Measurements from ENCODE around the gene SPOPL.

- TF ChIP-seq, protein P1, sequence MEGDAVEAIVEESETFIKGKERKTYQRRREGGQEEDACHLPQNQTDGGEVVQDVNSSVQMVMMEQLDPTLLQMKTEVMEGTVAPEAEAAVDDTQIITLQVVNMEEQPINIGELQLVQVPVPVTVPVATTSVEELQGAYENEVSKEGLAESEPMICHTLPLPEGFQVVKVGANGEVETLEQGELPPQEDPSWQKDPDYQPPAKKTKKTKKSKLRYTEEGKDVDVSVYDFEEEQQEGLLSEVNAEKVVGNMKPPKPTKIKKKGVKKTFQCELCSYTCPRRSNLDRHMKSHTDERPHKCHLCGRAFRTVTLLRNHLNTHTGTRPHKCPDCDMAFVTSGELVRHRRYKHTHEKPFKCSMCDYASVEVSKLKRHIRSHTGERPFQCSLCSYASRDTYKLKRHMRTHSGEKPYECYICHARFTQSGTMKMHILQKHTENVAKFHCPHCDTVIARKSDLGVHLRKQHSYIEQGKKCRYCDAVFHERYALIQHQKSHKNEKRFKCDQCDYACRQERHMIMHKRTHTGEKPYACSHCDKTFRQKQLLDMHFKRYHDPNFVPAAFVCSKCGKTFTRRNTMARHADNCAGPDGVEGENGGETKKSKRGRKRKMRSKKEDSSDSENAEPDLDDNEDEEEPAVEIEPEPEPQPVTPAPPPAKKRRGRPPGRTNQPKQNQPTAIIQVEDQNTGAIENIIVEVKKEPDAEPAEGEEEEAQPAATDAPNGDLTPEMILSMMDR (conservative IDR thresholded peaks at IDR 0.05; ENCODE audit: low read depth, low read length) = no peak
- no peak for TF ChIP-seq MXI1 (IDR thresholded peaks at IDR 0.05; ENCODE audit: borderline replicate concordance, low read depth, low read length)
- no peak for TF ChIP-seq RCOR1 (IDR thresholded peaks at IDR 0.05; ENCODE audit: insufficient replicate concordance, low read length)
- no peak for TF ChIP-seq CEBPB (IDR thresholded peaks at IDR 0.05; ENCODE audit: low read depth, low read length)
- no peak for TF ChIP-seq ELK1 (IDR thresholded peaks at IDR 0.05; ENCODE audit: borderline replicate concordance, low read depth, low read length)
- TF ChIP-seq RAD21 (IDR thresholded peaks at IDR 0.05; ENCODE audit: low read length) = no peak
Observed at GRCh38 chr2:138496096-138496651, 5.4 kb upstream of the SPOPL start.
